Erythroblast (primary cell): ENCODE results near the gene SCD5.

Source experiments
- GATA1 ChIP-seq: IDR thresholded peaks from 2 replicates; pipeline ENCODE4 v1.6.1; 2011; ENCODE audit warnings: low read depth, mild to moderate bottlenecking, control low read depth, low read length, moderate library complexity
- POLR2A ChIP-seq: IDR thresholded peaks from 2 replicates; pipeline ENCODE4 v1.6.1; 2011; ENCODE audit warnings: mild to moderate bottlenecking, low read length

- TF ChIP-seq POLR2A = no peak
- TF ChIP-seq GATA1 = no peak
These were observed 21.6 kb downstream of the SCD5 start for GRCh38 chr4:82776925-82777542.
